Amygdala (tissue), 56 donors: ENCODE data around the gene HYAL2.

Experiments used
- DNase-seq, 56 donors: peaks; one replicate each; lab custom pipeline; 2025; lab: John Stamatoyannopoulos, UW

HYAL2 gene

DNA sequence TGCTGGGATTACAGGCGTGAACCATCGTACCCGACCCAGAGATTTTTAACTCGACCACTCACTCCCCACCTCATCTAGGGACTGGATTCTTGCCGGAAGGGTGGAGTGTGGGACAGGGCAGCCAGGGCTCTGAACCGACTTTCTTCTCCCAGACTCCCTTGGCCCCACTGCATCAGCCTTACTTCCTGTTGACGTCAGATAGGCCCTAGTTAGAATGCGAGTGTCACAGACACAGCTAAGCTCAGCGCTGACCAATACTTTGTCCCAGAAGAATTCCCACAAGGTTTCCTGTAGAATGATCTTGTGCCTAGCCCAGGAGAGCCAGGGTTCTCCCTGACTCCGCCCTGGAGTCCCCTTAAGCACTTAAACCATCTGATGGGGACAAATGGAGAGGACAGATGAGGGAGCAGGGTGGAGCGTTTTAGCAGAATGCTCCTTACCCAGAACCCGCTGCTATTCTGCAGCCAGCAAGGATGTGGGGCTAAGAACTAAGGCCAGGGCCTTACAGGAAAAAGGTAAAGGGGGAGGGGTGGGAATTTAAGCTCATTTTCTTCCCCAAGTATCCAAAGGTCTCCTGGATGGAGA is 11.3 kb upstream of the HYAL2 start:
- no peak for DNase-seq

DNA sequence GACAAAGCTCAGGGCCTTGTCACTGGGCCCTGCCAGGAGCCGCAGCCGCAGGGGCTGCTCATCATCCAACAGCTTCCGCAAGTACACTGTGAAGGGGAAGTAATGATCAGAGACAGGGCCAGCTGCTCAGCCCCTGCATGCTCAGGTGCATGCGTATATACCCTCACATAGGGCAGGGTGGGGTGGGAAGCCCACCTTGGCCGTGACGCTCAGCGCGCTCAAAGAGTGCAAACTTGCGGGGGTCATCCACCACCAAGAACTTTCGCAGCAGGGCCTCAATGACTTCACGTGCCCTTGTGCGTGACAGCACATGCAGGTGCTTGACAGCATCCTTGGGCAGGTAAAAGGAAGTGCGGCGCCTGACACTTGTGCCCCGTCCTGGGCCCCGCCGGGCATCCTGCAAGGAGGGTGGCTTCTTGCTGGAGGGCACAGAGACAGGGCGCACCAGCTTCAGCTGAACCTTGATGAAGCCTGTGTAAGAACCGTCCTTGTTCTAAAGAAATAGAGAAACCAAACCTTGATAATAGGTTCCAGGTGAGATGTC is 8.9 kb upstream of the HYAL2 start:
- DNase-seq: no peak

DNA sequence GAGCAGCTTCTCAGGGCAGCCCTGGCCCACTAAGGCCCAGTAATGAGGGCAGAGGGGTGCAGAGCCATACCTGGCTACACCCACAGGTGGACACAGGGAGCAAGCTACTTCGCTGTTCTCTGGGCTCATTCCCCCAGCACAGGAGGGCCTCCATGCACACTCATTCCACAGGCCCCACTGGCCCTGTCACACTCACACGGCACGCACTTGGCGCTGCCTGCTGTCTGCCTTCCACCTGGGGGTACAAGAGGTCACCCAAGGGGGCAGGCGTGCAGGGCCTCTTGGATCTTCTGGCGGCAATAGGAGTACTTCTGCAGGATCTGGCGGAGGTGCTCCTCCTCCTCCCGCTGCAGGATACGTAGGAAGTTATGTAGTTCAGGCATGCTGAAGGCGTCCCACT is 7.8 kb upstream of the HYAL2 start:
- DNase-seq: no peak

DNA sequence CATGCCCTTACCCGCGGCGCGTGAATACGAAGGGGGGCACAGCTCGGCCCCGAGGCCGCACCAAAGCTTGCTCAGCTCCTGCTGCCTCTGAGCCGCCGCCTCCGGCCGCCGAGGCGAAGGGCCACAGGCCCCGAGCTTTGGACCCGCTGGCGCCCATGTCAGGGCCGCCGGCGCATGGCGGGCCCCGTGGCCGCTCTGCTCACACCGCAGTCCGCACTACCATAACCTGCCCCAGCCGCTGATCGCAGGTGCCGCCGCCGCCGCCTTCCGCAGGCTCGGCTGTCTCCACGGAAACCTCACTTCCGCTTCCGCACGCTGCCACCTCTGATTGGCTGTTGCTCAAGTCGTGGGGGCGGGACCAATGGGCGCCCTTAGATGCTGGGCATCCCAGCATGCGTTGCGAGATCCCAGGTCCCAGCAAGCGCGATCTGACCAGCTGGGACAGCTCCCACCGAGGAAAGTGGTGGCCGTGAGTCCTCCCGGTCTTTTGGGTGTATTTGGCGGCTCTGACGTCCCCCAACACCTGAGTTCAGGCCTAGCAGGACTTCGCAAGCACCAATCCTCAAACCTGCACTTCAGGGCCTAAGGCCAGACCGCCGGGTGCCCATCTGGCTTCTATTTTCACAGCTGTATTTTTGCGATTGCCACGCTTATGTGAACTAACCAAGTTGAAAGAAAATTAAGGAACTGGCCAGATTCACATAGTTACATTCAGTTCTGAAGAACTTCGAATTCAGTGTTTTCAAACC is 5.6 kb upstream of the HYAL2 start, which contains the start of gene TUSC2:
Gene TUSC2, minus strand, starts transcription at position 281 of the 749 bp plus-strand sequence. Its CDS starts 124 bp downstream, at position 157.
- DNase-seq: peak; percentile 45 to 98 (median 92)

DNA sequence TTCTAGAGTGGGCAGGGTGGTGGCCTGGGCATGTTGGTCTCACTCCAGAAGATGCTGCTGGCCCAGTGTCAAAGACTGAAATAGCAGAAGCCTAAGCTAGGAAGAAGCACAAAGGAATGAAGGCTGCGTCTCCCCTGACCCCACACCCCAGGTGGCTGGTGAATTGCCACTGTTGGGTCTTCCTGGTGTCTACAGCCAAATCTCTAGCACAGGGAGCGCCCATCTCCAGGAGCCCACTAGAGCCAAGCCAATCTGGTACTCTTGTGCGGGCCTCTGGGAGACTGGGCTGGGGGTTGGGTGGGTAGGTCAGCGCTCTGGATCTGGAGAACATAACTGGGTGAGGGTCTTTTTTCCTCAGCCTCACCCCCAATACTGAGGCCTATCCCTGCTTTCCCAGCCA is 4.6 kb upstream of the HYAL2 start:
- no peak for DNase-seq

DNA sequence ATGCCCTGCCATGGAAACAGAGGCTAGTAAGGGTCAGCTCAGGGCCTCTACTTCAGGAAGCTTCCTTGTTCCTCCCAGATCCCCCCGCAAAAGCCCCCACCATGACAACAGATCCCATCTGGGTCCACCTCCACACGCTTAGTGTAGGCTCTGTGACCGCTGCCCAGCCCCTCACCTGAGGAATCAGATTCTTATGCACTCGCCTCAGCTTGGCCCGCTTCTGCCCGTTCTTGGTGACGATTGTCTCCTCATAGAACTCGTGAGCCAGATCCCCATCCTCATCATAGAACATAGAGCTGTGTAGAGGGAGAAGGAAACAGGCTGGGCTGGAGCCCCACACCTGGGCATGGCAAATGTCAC is 3.6 kb upstream of the HYAL2 start:
- no peak for DNase-seq

DNA sequence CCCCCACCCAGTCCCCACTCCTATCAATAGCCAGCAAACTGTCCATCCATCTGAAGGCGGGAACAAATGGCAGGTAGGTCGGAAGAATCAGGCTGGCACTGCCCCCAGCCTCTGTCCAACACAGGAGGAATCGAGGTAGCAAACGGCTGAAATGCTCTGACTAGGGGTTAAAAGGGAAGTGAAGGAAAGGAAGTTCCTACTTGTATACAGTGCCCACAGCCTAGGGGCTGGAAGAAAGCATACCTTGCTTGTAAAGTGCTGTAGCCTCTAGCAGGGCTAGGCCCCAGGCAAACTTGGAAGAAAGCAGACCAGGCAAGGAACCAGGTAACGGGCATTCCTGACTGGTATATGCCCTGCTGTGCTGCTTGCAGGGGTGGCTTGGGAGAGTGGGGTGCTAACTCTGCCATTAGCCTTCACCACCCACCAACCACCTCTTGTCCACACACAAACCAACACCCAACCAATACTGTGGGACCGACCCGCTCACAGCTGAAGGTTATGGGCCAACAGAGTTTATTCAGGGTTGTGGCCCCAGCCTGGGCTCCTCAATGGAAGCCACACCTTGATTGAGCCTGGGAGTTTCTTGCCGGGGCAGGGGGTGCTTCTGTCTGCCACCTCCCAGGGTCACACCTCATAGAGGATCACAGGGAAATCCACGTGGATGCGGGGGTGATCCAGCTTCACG is 3.1 kb upstream of the HYAL2 start:
- no peak for DNase-seq

DNA sequence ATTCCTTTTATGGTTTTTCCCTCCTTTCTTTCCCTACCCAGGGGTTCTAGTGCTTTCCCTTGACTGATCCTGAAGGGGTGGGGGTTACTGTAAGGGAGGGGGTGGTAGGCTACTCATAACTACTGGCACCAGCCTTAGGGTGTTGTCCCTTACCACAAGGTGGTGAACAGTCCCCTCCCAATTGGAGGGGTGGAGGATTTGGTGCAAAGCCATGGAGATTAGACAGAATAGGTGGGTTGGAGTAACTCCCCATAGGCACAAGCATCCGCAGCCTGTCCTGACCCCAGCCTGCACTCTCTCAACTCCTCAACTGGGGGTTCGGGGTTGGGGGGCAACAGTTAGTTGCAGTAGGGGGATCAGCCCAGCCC is 2.6 kb upstream of the HYAL2 start:
- DNase-seq: no peak

DNA sequence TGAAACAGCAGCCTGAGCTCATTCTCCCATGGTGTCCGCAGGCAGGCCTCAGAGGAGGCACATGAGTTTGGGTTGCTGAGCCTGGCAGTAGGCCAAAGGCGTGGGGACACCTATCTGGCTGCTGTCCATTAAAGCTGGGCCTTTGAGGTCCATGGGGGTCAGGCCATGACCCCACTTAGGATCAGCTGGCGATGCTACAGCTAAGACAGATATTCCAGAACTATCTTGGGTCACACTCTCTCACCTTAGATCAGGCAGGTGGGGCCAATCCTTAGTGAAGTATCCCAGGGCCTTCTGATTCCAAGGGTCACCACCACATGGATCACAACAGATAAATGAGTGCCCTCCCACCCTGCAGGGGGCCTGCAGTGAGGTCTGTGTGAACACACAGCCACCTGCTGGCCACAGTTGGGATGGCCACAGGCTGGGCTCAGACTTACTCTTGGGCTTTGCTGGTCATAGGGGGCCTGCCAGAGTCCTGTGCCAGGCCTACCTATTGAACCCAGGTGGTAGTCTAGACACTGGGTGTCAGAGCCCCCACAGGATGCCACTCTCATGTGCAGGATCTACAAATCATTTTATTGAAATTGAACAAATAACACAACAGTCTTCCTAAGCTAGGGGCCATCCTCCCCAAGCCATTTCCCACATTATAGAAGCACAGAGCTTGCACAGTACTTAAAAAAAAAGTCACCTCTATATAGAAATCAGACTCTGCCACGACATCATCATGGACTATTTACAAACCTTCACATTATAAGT is 2.0 kb upstream of the HYAL2 start:
- peak in 42 of 56 donors; percentile 9 to 78 (median 42) for DNase-seq

DNA sequence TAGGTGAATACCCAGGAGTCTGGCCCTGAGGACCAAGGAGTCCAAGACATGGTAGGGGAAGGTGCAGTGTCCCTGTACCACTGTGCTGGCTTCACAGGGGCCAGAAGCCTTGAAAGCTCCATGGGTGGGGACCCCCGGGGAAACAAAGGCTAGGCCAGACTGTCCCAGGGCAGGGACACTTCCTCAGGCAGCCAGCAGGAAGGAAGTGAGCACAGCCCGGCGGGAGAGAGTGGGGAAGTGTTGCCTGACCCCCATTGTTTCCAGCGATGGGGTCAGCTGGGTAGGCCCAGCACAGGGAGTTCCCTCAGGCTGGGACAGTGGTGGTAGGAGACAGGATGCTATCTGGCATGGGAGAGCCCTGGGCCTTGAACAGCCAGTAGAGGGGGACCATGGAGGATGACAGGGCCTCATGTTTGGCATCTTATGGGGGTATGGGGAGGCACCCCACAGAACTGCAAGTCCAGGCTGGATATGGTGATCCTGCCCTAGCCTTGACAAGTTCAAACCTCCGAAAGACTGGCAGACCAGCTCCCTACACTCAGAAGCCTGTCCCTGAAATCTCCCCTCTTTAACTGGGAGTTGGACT is 1.2 kb upstream of the HYAL2 start:
- no peak for DNase-seq

DNA sequence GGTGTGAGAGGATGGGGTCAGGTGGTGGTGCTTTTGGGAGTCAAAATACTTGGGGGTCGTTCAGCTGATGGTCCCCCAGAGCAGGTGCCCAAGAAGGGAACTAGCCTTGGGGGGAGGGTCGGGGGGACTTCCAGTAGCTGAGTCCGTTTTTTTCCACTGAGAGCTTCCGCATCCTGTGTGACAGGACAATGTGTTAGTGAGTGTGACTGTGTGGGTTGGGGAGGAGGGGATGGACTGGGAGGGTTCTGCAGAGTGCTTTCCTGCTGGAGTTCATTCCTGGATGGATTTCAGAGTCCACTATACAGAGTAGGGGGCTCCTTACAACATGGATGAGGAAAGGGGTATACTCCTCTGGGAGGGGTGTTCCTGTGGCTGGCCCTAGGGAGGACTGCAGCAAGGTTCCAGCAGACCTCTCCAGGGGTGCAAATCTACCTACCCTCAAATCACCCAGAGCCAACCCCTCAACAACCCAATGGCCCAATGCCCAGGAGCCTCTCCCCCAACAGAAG is 601 bp upstream of the HYAL2 start:
- peak in 3 of 56 donors; percentile 11 to 26 (median 23) for DNase-seq

DNA sequence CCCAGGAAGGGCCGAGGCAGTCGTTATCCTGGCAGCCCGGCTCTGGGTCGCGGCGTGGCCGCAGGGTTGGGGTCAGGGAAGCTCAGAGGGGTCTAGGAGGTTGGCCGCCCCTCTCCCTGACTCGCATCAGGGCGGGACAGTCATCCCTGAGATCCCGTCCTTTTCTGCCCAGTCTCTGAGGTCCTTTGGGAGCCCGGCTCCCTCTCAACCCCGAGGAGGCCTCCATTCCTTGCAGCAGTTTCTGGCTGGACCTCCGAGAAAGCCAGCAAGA is 495 bp downstream of the HYAL2 start:
- no peak for DNase-seq

DNA sequence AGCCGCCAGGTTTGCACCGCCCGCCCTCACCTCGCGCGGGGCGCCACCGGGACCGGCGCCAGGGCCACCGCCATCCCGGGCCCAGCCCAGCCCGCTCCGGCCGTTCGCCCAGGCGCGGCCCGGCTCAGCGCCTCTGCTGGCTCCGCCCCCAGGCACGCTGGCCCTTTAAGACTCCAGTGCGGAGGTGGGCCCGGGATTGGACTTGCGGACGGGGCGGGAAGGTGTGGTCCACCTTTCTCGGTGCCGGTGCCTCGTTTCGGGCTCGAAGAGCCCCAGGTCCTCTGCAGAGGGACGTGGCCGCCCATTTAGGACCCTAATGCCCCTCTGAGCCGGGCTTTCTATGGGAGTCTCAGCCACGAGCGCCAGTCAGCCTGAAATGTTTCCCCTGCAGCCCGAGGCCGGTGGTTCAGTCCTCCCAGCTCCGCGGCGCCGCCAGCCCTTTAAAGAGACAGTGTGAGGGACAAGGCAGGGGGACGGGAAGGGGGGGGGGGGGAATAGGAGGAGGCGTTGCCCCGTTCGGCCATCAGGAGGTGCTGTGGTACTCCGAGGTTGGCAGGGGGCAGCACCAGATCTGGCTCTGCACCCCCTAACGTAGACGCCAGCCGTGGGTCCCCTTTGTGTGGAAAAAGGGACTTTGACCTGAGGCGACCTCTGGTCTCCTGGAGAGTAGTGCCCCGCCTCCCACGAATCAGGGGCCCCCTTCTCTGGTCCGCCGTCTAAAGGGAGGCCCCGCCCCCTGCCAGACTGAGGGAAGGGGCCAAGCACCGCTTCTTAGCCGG is 1.0 kb downstream of the HYAL2 start:
- DNase-seq: peak; percentile 63 to 96 (median 90)

DNA sequence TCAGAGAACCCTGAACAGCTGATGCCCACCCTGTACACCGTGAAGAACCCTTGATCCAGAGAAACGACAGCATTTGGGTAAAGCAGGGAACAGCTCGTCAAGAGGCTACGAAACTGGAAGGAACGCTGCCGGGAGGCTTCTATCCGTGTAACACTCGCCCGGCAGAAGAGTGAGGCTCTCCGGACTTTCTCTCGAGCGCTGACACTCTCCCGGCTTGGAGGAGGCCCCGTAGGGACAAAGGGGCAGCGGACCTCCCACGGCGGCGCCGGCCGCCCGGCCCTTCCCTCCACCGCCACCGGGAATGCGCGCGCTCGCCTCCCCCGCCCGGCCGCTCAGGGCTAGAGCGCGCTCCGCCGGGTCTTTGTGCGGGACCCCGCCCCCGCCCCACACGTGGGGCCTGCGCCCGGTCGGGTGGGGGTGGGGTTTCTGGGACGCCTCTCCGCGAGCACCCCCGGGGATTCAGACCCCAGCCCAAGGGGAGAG is 1.7 kb downstream of the HYAL2 start:
- peak in 51 of 56 donors; percentile 32 to 96 (median 85) for DNase-seq

DNA sequence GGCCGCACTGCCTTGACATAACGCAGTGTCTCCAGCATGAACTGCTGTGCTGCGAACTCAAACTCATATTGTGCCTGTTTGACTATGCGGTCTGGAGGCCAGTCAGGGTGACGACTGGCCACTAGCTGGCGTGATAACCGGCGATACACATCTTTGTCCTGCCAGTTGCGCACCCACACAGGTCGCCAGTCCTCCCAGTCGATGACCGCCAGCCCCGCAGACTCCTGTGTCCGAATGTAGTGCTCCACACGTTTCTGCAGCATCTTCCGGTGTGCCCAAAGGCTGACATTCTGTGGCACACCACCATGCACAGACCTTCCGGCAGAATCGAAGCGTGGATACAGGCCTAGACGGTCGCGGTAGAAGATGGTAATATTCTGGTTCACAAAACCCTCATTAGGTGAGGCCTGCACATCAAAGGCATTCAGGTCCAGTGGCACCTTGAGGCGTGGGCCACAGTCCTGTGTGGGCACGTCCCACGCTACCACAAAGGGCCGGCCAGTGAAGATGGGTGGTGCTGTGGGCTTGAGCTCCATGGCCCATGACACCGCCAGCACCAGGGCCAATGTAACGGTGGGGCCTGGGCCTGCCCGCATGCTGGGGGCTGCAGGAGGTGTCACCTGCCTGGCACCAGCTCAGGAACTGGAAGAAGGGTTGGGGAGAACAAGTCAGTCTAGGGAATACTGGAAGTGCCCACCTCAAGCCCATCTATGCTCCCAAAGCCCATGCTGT is 2.5 kb downstream of the HYAL2 start:
- no peak for DNase-seq

DNA sequence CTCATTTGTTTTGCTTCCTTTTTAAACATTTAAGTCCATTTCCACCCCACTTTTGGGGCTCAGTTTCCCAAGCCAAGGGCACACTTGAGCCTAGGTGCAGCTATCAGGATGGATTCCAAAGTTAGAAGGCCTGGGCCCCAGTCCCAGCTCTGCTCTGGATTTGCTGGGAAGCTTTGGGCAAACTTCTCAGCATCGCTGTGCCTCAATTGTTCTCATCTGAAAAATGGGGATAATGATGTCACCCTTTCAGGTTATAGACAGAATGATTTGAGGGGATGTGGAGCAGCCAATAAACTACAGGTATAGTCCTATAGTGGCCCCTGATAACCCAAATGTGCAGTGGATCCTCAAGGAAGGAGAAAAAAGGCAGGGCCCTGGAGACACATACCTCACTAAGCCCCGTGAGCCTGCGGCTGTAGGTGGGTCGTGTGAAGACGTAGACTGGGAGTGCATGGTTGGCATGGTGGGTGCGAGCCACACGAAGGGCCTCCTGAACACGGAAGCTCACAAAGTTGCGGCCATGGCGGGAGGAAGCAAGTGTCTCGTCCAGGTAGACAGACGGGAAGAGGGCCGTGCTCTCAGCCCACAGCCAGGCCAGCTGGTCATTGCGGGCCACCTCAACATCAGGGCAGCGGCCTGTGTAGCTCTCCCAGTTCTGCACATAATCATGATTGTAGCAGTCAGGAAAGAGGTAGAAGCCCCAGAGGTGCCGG is 3.2 kb downstream of the HYAL2 start:
- no peak for DNase-seq

DNA sequence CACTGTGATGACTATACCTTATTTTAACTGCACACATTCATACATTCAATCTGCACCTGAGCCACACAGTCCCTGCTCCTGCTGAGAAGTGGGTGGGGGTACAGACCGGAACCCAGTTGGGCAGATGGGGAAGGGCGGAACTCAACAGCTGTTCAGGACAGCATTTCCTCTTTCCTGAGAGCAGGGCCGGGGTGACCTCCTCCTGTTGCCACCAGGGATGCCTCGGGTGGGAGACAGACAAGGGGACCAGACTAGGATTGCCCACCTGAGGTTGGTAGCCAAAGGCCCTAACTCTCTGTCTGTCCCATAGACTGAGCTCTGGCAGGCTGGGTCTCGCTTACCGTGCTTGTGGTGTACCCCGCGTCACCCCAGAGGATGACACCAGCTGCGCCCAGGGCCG is 3.9 kb downstream of the HYAL2 start:
- DNase-seq: no peak

DNA sequence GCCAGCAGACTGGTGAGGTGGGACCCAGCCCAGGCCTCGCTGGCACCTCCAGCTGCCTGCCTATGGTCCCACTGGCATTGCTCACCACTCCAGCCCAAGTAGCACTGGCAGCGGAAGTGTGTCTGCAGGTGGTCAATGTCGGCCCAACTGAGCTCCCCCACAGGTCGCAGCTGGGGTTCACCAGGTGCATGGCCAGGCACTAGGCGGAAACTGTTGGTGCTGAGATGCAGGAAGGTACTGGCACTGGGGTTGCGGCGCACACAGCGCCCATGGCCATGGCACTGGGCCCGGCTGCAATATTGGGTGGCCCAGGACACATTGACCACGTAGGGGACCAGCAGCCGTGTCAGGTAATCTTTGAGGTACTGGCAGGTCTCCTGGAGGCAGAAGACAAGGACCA is 4.4 kb downstream of the HYAL2 start:
- no peak for DNase-seq
